MM.1S (cell line): ENCODE measurements around the gene ATP6V1F.

Experiments used
- CTCF ChIP-seq: fragments of 300-600 bp; sonication (generic); IDR thresholded peaks from 2 replicates; pipeline ENCODE4 v1.5.1; 2016; ENCODE audit warnings: antibody characterized with exemption, low read length, mixed read lengths
- EZH2 ChIP-seq: fragments of 300-600 bp; sonication (generic); optimal IDR thresholded peaks from 2 replicates; pipeline ENCODE3; 2017; ENCODE audit warnings: low read depth, mild to moderate bottlenecking, antibody characterized with exemption, low read length, mixed read lengths

- TF ChIP-seq CTCF = no peak
- no peak for TF ChIP-seq EZH2
These were observed 22.1 kb downstream of the ATP6V1F start for GRCh38 chr7:128884561-128885369.
